Glutamatergic neuron (in vitro differentiated cells): Measurements from ENCODE around the gene CORO7. TPM values are rescaled to one million over a fixed set of nuclear protein-coding genes. Genes with fewer than 3 reads are reported as not detected.

Experiments used
- DNase-seq: peaks from one replicate; pipeline ENCODE4 v3.0.0; 2022
- H3K27ac Mint-ChIP-seq: one replicate; pipeline ENCODE4 v1.8.0; 2020; ENCODE audit warnings: mild to moderate bottlenecking, mixed read lengths, inconsistent platforms; ENCODE audit not compliant: unreplicated experiment
- H3K27me3 Mint-ChIP-seq: one replicate; pipeline ENCODE4 v1.8.0; 2020; ENCODE audit warnings: mild to moderate bottlenecking, moderate library complexity, mixed read lengths, inconsistent platforms; ENCODE audit not compliant: unreplicated experiment
- H3K36me3 Mint-ChIP-seq: one replicate; pipeline ENCODE4 v1.8.0; 2020; ENCODE audit warnings: mild to moderate bottlenecking, mixed read lengths, inconsistent platforms; ENCODE audit not compliant: unreplicated experiment
- H3K4me1 Mint-ChIP-seq: one replicate; pipeline ENCODE4 v1.8.0; 2020; ENCODE audit warnings: mild to moderate bottlenecking, low read depth, mixed read lengths, inconsistent platforms; ENCODE audit not compliant: unreplicated experiment
- H3K4me3 Mint-ChIP-seq: one replicate; pipeline ENCODE4 v1.8.0; 2020; ENCODE audit warnings: mild to moderate bottlenecking, mixed read lengths, inconsistent platforms; ENCODE audit not compliant: unreplicated experiment
- H3K9me3 Mint-ChIP-seq: one replicate; pipeline ENCODE4 v1.8.0; 2020; ENCODE audit warnings: mild to moderate bottlenecking, moderate library complexity, mixed read lengths, inconsistent platforms; ENCODE audit not compliant: unreplicated experiment
- total RNA-seq: library from RNA; stranded (reverse); fragmentation: NEBNext Ultra II Directional; extraction: Animal tissue kit (Norgen Biotek cat#: 25700); gene quantifications from one replicate; pipeline ENCODE4 v1.2.1, GENCODE V29; 2021; ENCODE audit not compliant: unreplicated experiment
- TF ChIP-seq, protein P1 (sequence below): fragments of 200-600 bp; sonication (generic); IDR thresholded peaks from one replicate; pipeline ENCODE4 v1.5.0; 2021; ENCODE audit not compliant: partially characterized antibody, unreplicated experiment

The CORO7 gene
- total RNA-seq, 1 donor from 2014 or later: 200 TPM

DNA sequence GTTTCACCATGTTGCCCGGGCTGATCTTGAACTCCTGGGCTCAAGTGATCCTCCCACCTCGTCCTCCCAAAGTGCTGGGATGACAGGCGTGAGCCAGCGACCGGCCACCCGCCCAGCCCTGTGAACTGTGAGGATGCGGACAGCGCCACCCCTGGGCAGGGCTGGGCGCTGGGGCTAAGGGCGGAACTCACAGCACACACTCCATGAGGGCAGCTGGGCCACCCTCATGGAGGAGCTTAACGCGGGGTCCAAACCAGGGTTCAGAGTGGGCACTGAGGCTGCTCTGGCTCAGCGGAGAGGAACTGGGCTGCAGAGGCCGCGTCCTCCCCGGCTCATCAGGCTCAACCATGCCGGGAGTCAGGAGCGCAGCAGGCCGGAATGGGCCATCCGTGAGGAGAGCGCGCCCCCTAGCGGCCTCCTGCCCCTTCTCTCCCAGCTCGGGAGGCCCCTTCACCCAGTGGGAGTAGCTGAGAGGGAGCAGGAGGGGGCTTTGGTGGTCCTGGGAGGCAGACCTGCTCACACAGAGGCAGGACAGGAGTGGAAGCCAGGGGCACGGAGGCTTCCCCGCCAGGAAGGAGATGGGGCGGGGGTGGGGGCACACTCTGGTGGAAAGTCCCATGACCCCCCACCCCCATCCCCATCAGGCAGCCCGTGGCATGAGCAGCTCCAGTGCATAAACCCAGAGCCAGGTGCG, 13.8 kb downstream of the CORO7 start:
- Mint-ChIP-seq H3K4me3 (no peak overlapping the region), H3K27me3 (peaks cover 9% of the 10 kb centered on the region), H3K4me1 (peaks cover 12% of the 10 kb centered on the region), H3K9me3 (peaks cover 7% of the 10 kb centered on the region), H3K36me3 (peaks cover 4% of the 10 kb centered on the region), H3K27ac (no peak overlapping the region)
- TF ChIP-seq, protein P1, sequence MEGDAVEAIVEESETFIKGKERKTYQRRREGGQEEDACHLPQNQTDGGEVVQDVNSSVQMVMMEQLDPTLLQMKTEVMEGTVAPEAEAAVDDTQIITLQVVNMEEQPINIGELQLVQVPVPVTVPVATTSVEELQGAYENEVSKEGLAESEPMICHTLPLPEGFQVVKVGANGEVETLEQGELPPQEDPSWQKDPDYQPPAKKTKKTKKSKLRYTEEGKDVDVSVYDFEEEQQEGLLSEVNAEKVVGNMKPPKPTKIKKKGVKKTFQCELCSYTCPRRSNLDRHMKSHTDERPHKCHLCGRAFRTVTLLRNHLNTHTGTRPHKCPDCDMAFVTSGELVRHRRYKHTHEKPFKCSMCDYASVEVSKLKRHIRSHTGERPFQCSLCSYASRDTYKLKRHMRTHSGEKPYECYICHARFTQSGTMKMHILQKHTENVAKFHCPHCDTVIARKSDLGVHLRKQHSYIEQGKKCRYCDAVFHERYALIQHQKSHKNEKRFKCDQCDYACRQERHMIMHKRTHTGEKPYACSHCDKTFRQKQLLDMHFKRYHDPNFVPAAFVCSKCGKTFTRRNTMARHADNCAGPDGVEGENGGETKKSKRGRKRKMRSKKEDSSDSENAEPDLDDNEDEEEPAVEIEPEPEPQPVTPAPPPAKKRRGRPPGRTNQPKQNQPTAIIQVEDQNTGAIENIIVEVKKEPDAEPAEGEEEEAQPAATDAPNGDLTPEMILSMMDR: peak; percentile 96
- DNase-seq: peak; percentile 95

DNA sequence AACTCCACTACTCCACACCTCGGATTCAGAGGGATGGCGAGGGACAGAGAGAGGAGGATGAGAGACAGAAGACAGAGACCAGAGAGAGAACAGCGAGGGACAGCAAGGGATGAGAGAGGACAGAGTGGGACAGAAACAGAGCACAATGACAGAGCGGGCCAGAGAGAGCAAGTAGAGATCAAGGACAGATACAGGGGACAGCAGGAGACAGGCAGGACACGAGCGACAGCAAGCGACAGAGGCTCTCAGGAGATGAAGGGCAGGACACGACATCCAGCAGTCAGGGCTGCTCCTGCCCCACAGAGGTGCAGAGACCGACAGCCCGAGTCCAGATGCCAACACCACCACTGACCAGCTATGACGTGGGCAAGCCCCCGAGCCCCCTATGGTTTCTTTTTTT, 14.9 kb downstream of the CORO7 start:
- H3K9me3 Mint-ChIP-seq: peaks cover 7% of the 10 kb centered on the region
- no peak for DNase-seq
- no peak overlapping the region for H3K4me3 Mint-ChIP-seq
- TF ChIP-seq, protein P1: no peak
- H3K4me1 Mint-ChIP-seq: peaks cover 12% of the 10 kb centered on the region
- peaks cover 9% of the 10 kb centered on the region for H3K27me3 Mint-ChIP-seq
- peaks cover 4% of the 10 kb centered on the region for H3K36me3 Mint-ChIP-seq
- H3K27ac Mint-ChIP-seq: no peak overlapping the region

GRCh38 chr16:4401094-4401501, 15.3 kb downstream of the CORO7 start:
- H3K36me3 Mint-ChIP-seq: peaks cover 4% of the 10 kb centered on the region
- peaks cover 5% of the 10 kb centered on the region for H3K9me3 Mint-ChIP-seq
- TF ChIP-seq, protein P1: no peak
- H3K27me3 Mint-ChIP-seq: peaks cover 9% of the 10 kb centered on the region
- peak overlapping the region; percentile 40 for H3K27ac Mint-ChIP-seq
- H3K4me1 Mint-ChIP-seq: peaks cover 12% of the 10 kb centered on the region
- DNase-seq: no peak
- H3K4me3 Mint-ChIP-seq: no peak overlapping the region

DNA sequence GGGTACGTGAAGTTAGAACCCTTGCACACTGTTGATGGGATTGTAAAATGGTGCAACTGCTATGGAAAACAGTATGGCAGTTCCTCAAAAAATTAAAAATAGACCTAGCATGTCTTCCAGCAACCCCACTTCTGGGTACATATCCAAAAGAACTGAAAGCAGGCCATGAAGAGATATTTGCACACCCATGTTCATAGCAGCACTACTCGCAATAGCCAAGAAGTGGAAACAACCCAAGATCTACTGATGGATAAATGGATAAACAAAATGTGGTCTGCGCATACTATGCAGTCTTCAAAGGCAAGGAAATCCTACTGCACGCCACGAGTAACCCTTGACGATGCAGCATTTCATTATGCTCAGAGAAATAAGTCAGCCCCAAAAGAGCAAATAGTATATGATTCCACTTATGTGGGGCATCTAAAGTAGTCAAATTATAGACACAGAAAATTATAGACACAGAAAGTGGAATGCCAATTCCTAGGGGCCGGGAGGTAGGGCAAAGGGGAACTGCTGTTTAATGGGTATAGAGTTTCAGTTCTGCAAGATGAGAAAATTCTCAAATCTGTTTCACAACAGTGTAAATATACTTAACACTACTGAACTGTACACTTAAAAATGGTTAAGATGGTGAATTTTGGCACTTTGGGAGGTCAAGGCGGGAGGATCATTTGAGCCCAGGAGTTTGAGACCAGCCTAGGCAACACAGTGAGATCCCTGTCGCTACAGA, 17.2 kb downstream of the CORO7 start:
- peaks cover 4% of the 10 kb centered on the region for H3K4me1 Mint-ChIP-seq

More for the DNA sequence above, 17.2 kb downstream of the CORO7 start:
- Mint-ChIP-seq H3K27ac (no peak overlapping the region), H3K36me3 (peaks cover 4% of the 10 kb centered on the region), H3K27me3 (peaks cover 5% of the 10 kb centered on the region), H3K4me3 (no peak overlapping the region), H3K9me3 (peaks cover 3% of the 10 kb centered on the region)
- TF ChIP-seq, protein P1: no peak
- no peak for DNase-seq
